NCI-H2029 treated with DMSO at 0.1 percent for 48 hours (cell line): Measurements from ENCODE around the gene ENKUR.

Experiments used
- DNase-seq: peaks from one replicate; lab custom pipeline; 2025; lab: John Stamatoyannopoulos, UW

ENKUR gene

DNA sequence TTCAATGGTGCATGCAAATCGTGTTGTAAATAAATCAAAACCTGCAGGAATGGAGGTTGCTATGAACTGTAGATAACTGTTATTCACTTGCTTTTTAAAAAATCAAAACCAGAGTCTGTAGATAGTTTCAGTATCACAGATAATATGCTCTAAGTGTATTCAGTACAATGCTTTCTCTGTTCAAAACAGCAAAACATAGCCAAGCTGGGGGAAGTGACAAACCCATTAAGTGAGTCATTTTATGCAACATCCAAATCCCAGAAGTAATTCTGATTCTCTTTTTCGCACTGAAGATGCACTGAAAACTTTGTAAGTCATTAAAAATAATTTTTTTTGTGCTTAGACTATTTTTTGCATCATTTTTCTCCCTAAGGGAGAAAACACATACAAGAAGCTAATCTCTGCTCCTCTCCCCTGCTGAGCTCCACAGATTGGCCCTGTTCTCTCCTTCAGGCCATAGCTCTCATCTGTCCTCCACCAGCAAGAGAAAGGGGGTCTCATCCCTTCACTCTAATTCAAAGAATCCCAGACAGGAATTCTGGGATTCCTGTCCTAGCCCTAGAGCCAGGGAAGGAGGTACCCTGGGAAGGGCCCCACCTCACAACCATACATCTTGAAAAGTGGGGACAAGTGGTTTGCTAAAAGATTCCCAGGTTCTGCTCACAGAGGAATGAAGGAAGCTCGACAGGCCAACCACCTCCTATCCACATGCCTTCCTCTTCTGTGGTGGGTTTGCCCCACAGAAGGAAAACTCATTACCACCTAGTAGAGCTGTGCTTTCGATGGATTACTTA is 68.5 kb downstream of the ENKUR start:
- DNase-seq = no peak

DNA sequence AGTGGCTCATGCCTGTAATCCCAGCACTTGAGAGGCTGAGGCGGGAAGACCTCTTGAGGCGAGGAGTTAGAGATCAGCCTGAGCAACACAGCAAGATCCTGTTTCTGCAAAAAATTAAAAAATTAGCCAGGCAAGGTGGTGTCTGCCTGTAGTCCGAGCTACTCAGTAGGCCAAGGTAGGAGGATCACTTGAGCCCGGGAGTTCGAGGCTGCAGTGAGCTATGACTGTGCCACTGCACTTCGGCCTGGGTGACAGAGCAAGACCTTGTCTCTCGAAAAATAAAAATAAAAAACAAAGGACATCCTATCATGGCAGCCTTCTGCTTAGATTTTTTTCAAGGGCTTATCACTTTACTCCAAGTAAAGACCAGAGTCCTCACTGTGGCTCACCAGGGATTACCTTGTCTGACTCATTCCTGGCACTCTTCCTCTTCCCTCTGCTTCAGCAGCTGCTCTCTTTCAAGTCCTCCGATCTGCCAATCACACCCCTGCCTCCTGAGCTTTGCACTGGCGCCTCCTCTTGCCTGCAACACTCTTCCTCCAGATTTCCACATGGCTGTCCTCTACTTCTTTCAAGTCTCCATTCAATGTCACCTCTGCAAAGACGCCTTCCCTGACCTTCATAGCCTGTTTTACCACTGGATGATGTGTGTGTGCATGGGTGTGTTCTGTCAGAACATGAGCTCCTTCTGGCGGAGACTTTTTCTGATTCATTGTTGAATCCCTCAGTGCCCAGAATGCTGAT is 71.3 kb downstream of the ENKUR start:
- no peak for DNase-seq

GRCh38 chr10:24938525-24938924 is 77.4 kb downstream of the ENKUR start:
- no peak for DNase-seq

DNA sequence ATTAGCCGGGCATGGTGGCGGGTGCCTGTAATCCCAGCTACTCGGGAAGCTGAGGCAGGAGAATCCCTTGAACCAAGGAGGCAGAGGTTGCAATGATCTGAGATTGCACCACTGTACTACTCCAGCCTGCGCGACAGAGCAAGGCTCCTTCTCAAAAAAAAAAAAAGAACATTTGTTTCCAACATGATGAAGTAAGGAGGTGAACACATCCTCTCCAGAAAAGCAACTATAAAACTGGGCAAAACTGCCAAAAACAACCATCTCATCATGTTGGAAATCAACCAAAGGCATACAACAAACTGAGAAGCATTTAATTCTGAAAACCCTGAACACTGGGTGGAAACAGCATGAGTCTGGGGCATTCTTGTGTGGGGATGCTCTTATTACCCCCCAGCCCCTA is 77.9 kb downstream of the ENKUR start:
- DNase-seq = no peak

DNA sequence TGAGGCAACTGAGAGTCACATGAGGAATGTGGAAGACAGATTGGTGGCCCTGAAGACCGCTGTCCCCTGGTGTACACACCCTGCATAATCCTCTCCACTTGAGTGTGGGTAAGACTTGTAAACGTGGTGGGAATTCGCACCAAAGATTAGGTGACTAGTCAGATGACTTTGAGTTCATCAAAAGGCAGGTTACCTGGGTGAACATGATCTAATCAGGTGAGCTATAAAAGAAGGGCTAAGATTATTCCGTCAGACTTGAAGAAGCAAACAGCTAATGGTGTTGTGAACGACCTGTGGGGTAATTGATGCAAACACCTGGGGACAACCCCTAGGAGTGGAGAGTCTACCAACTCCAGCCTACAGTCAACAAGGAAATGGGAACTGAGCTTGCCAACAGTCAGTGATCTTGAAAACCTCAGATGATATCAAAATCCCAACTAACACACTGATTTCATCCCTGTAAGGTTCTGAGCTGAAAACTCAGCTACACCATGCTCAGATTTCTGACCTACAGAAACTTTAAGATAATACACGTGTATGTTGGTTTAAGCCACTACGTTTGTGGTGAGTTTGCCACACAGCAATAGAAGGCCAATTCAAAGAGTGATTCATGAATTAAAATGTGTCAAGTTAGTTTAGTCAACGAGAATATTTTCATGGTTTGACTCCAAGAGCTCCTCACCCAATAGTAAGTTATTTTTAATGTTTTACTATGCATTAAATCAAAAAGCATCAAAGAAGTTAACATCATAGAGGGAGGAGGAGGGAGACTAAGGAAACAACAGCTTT is 80.3 kb downstream of the ENKUR start:
- DNase-seq = no peak
